Spleen (tissue), 7 donors: ENCODE results near the gene SCNN1G.

ENCODE experiments used
- CTCF ChIP-seq, 11 experiments: fragments of 200-600 bp in 7 of 11; fragments of 450-650 bp in 4 of 11; sonication (generic) in 4 of 11; IDR thresholded peaks in 8 of 11; conservative IDR thresholded peaks in 3 of 11; 1 replicate in 7 of 11; 2 replicates in 4 of 11; pipeline versions ENCODE4 v1.4.0 to v1.8.0; 2016 to 2021; ENCODE audit warnings: antibody characterized with exemption in 11 of 11, inconsistent platforms in 4 of 11, mild to moderate bottlenecking in 1 of 11
- POLR2A ChIP-seq, 3 donors: fragments of 450-650 bp; IDR thresholded peaks; one replicate each; pipeline ENCODE4 v1.5.1; 2017; ENCODE audit warnings: antibody characterized with exemption in 3 of 3, mild to moderate bottlenecking in 1 of 3
- POLR2AphosphoS5 ChIP-seq, 3 donors: sonication (generic); formaldehyde crosslinking; IDR thresholded peaks; one replicate each; pipeline ENCODE4 v1.5.1; 2017; ENCODE audit warnings: antibody characterized with exemption in 3 of 3
- donor health status: DM: no; HTN: no; CAD: no; lungs with moderate emphysema.
- donor health status: DM: no; HTN: no; CAD: no.
- donor health status: DM: no; HTN: no; CAD: no.

- TF ChIP-seq CTCF (IDR thresholded peaks at IDR 0.05 in 8 of 11, conservative IDR thresholded peaks at IDR 0.05 in 3 of 11) (no peak), POLR2A (IDR thresholded peaks at IDR 0.05) (no peak), POLR2AphosphoS5 (IDR thresholded peaks at IDR 0.05) (no peak)
Measured at GRCh38 chr16:23149993-23150364, 32.6 kb upstream of the SCNN1G start.
